B cell (primary cell): ENCODE results near the gene HOATZ. TPM values are rescaled to one million over a fixed set of nuclear protein-coding genes. Genes with fewer than 3 reads are reported as not detected.

Experiments used
- ATAC-seq: fragments of 200-7000 bp; cut with Tn5 transposase; one replicate; pipeline ENCODE4 v1.10.0; 2021; ENCODE audit warnings: low read depth, mild to moderate bottlenecking, moderate number of reproducible peaks, moderate library complexity
- CTCF ChIA-PET: fragments of 350-600 bp; sonication (Branson Sonifier 250); formaldehyde crosslinking; loops from one replicate; lab custom pipeline; 2021; ENCODE audit warnings: antibody characterized with exemption, inconsistent platforms; lab: Charles Lee
- POLR2A ChIA-PET: fragments of 350-600 bp; sonication (Branson Sonifier 250); formaldehyde crosslinking; loops from one replicate; lab custom pipeline; 2021; ENCODE audit warnings: antibody characterized with exemption; lab: Charles Lee
- DNase-seq: peaks from one replicate; pipeline ENCODE4 v3.0.0; 2013
- H2AFZ ChIP-seq: 2 replicates; pipeline ENCODE4 v1.6.1; 2012; ENCODE audit warnings: mild to moderate bottlenecking, low read depth, low read length; ENCODE audit not compliant: insufficient read depth, poor library complexity, severe bottlenecking
- H3K27ac ChIP-seq, 2 donors: 1 replicate in 1 of 2; 2 replicates in 1 of 2; pipeline ENCODE4 v1.5.1; 2012 to 2013; ENCODE audit warnings: low read length in 2 of 2, mild to moderate bottlenecking in 2 of 2, moderate library complexity in 1 of 2
- H3K27me3 ChIP-seq, 4 experiments: fragments of 200-600 bp in 1 of 4; sonication (generic) in 1 of 4; replicated peaks in 1 of 4; 1 replicate in 2 of 4; 2 replicates in 2 of 4; pipeline versions ENCODE4 v1.6.1 to v1.7.0; 2013 to 2016; ENCODE audit warnings: low read length in 3 of 4, mild to moderate bottlenecking in 2 of 4, mixed read lengths in 1 of 4, moderate library complexity in 1 of 4; ENCODE audit not compliant: insufficient read depth in 4 of 4, control insufficient read depth in 3 of 4; ENCODE audit errors: control extremely low read depth in 1 of 4
- H3K36me3 ChIP-seq, 2 experiments: replicated peaks in 1 of 2; 1 replicate in 1 of 2; 2 replicates in 1 of 2; pipeline versions ENCODE4 v1.6.1 to v1.7.1; 2013; ENCODE audit warnings: low read length in 1 of 2; ENCODE audit not compliant: insufficient read depth in 2 of 2, control insufficient read depth in 1 of 2; ENCODE audit errors: control extremely low read depth in 1 of 2, extremely low read depth in 1 of 2
- H3K4me1 ChIP-seq, 2 donors: fragments of 200-600 bp in 1 of 2; sonication (generic) in 1 of 2; 1 replicate in 1 of 2; 2 replicates in 1 of 2; pipeline versions ENCODE4 v1.5.1 to v1.6.1; 2013 to 2017; ENCODE audit warnings: low read length in 2 of 2; ENCODE audit not compliant: control insufficient read depth in 2 of 2, insufficient read depth in 2 of 2
- H3K4me2 ChIP-seq: replicated peaks from 2 replicates; pipeline ENCODE3; 2012; ENCODE audit warnings: mild to moderate bottlenecking, low read depth, low read length; ENCODE audit not compliant: poor library complexity, severe bottlenecking
- H3K4me3 ChIP-seq, 5 experiments: fragments of 200-600 bp in 1 of 5; sonication (generic) in 1 of 5; 1 replicate in 3 of 5; 2 replicates in 2 of 5; pipeline versions ENCODE4 v1.5.1 to v1.7.0; 2011 to 2016; ENCODE audit warnings: low read length in 4 of 5, mild to moderate bottlenecking in 4 of 5, low read depth in 2 of 5, control low read depth in 1 of 5, moderate library complexity in 1 of 5; ENCODE audit not compliant: insufficient read depth in 1 of 5; ENCODE audit errors: control extremely low read depth in 1 of 5, extremely low read depth in 1 of 5
- H3K79me2 ChIP-seq: fragments of 200-600 bp; sonication (generic); one replicate; pipeline ENCODE4 v1.6.0; 2016; ENCODE audit warnings: low read length; ENCODE audit not compliant: control insufficient read depth, insufficient read depth
- H3K9ac ChIP-seq: fragments of 200-600 bp; sonication (generic); 2 replicates; pipeline ENCODE4 v1.6.1; 2017; ENCODE audit warnings: mild to moderate bottlenecking, low read length, moderate library complexity
- H3K9me3 ChIP-seq, 3 donors: one replicate each; pipeline versions ENCODE4 v1.6.1 to v1.7.1; 2013; ENCODE audit warnings: low read length in 2 of 3; ENCODE audit not compliant: control insufficient read depth in 2 of 3, insufficient read depth in 1 of 3; ENCODE audit errors: control extremely low read depth in 1 of 3
- H4K20me1 ChIP-seq: 2 replicates; pipeline ENCODE4 v1.6.0; 2012; ENCODE audit warnings: mild to moderate bottlenecking, low read length; ENCODE audit not compliant: insufficient read depth, control insufficient read depth, poor library complexity, severe bottlenecking
- H3K27ac Mint-ChIP-seq: one replicate; pipeline ENCODE4 v1.8.0; 2021; ENCODE audit warnings: mixed read lengths
- H3K27me3 Mint-ChIP-seq: one replicate; pipeline ENCODE4 v1.8.0; 2021; ENCODE audit warnings: mixed read lengths
- H3K4me1 Mint-ChIP-seq: one replicate; pipeline ENCODE4 v1.8.0; 2021; ENCODE audit warnings: mixed read lengths
- H3K4me3 Mint-ChIP-seq: one replicate; pipeline ENCODE4 v1.8.0; 2021; ENCODE audit warnings: mixed read lengths
- H3K9me3 Mint-ChIP-seq: one replicate; pipeline ENCODE4 v1.8.0; 2022; ENCODE audit warnings: mixed read lengths; ENCODE audit not compliant: insufficient read depth
- CTCF ChIP-seq: fragments of 200-600 bp; IDR thresholded peaks from one replicate; pipeline ENCODE4 v1.8.0; 2022; ENCODE audit warnings: antibody characterized with exemption, mild to moderate bottlenecking
- EZH2 ChIP-seq: IDR thresholded peaks from 2 replicates; pipeline ENCODE4 v1.6.1; 2012; ENCODE audit warnings: borderline replicate concordance, low read depth, mild to moderate bottlenecking, moderate library complexity, low read length; ENCODE audit not compliant: insufficient read depth, poor library complexity, severe bottlenecking
- WGBS: methylation state at CpG from one replicate; pipeline ENCODE4 v1.1.5; 2013; ENCODE audit warnings: missing lambda C conversion rate; ENCODE audit not compliant: insufficient coverage; 5-methylcytosine and 5-hydroxymethylcytosine counted together
- intact Hi-C: fragments of 100-400 bp; cut with micrococcal nuclease; formaldehyde crosslinking; loops from one replicate; pipeline ENCODE4 v1.10.0; 2022
- polyA plus RNA-seq: library from polyadenylated mRNA; depleted of rRNA; stranded (reverse); fragments of >200 nt; gene quantifications from 2 replicates; pipeline ENCODE4 v1.2.3, GENCODE V29; 2012
- total RNA-seq, 2 donors: library from RNA; stranded (reverse); fragments of 120-200 nt in 1 of 2; gene quantifications; 1 replicate in 1 of 2; 2 replicates in 1 of 2; pipeline versions ENCODE4 v1.2.3 to v1.2.4, GENCODE V29; 2013 to 2022

The HOATZ gene
- total and polyA plus RNA-seq, 2 donors (not counting 1 experiment from before 2014, with no cell fraction given): not detected

- Histone ChIP-seq H3K9me3 (peaks cover 0 to 3% (median 0%) of the 10 kb centered on the region in 3 donors), H3K4me1 (peaks cover 17 to 19% of the 10 kb centered on the region in 2 donors), H3K27me3 (peaks cover 3 to 32% (median 30%) of the 10 kb centered on the region in 4 experiments), H3K79me2 (no peaks in the 10 kb centered on the region), H3K27ac (no peak overlapping the region), H4K20me1 (no peaks in the 10 kb centered on the region), H3K9ac (peak overlapping the region; percentile 52), H3K4me3 (peak overlapping the region in 3 of 5 experiments; percentile 7 to 59 (median 40)), H3K36me3 (no peaks in the 10 kb centered on the region), H3K4me2 (peak overlapping the region; percentile 81), H2AFZ (peak overlapping the region; percentile 68)
- intact Hi-C loops: no loop called here
- peaks cover 38% of the 10 kb centered on the region for H3K27me3 Mint-ChIP-seq
- DNase-seq (no peak), ATAC-seq (no peak)
- no peak overlapping the region for H3K27ac Mint-ChIP-seq
- ChIA-PET POLR2A (no interaction called here), CTCF (interaction anchor here (0.9 to 2.0 kb wide), 2 partner anchors 21 to 1135 kb away, joined by 5 to 6 read pairs; no protein-coding TSS in a partner anchor)
- no peaks in the 10 kb centered on the region for H3K9me3 Mint-ChIP-seq
- H3K4me3 Mint-ChIP-seq: peak overlapping the region; percentile 56
- no peak for TF ChIP-seq CTCF
- TF ChIP-seq EZH2: no peak
- 0% methylated on average over 1 of the region's 6 CpGs for WGBS
- peaks cover 15% of the 10 kb centered on the region for H3K4me1 Mint-ChIP-seq
These were observed 1.4 kb upstream of the HOATZ start for GRCh38 chr11:111513240-111513605.

GRCh38 chr11:111515591-111515990, 1.0 kb downstream of the HOATZ start:
- Histone ChIP-seq H2AFZ (no peak overlapping the region), H3K9me3 (peaks cover 0 to 3% (median 0%) of the 10 kb centered on the region in 3 donors), H3K27me3 (peaks cover 3 to 32% (median 28%) of the 10 kb centered on the region in 4 experiments), H3K9ac (no peak overlapping the region), H3K79me2 (no peaks in the 10 kb centered on the region), H3K27ac (no peak overlapping the region), H3K36me3 (no peaks in the 10 kb centered on the region), H3K4me2 (no peak overlapping the region), H3K4me1 (peaks cover 17 to 19% of the 10 kb centered on the region in 2 donors), H4K20me1 (no peaks in the 10 kb centered on the region), H3K4me3 (no peak overlapping the region)
- Mint-ChIP-seq H3K4me1 (peaks cover 15% of the 10 kb centered on the region), H3K27ac (no peak overlapping the region), H3K27me3 (peaks cover 33% of the 10 kb centered on the region), H3K4me3 (no peak overlapping the region), H3K9me3 (no peaks in the 10 kb centered on the region)
- intact Hi-C loops: no loop called here
- TF ChIP-seq CTCF (no peak), EZH2 (no peak)
- ChIA-PET CTCF (no interaction called here), POLR2A (no interaction called here)
- ATAC-seq (no peak), DNase-seq (no peak)
- no CpG with 5 or more reads among the region's 2 CpGs for WGBS
